DMS153 (cell line): ENCODE data around the gene RNF166.

Experiments
- DNase-seq: peaks from one replicate; lab custom pipeline; 2025; lab: John Stamatoyannopoulos, UW

Gene RNF166

DNA sequence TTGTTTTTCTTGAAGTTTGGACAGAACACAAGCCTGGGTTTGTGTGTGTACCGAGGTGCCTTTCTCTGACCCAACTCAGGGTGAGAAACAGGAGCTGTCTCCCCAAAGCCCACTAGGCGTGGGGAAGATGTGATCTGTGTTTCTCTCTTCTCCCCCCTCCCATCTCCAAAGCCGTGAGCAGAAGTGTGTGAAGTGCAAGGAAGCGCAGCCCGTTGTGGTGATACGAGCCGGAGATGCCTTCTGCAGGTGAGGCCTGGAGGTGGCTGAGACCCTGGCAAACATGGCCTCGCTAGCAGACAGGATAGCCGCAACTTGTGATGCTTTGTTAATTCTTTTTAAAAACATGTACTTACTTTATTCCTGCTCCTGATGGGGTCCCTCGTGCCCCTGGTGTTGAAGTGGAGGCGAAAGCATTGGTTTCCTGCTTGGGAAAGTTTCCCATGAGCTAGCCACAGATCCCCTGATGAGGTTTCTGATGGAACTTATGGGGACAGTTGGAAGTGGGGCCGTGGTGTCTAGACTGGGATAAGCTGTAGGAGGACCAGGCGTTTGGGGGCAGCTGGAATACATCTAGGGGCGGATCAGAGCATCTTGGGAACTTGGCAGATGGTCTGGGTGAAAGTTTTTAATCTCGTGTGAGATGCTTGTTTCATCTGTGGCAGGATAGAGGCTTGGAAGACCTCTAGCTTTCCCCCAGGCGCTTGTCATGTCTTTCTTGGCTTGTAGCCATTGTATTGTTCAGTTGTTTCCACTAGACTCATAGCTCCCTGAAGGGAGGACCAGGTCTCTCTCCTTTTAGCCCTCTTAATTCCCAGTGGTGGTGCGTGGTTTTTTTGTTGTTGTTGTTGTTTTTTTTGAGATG lies 988 bp upstream of the RNF166 start:
- no peak for DNase-seq

DNA sequence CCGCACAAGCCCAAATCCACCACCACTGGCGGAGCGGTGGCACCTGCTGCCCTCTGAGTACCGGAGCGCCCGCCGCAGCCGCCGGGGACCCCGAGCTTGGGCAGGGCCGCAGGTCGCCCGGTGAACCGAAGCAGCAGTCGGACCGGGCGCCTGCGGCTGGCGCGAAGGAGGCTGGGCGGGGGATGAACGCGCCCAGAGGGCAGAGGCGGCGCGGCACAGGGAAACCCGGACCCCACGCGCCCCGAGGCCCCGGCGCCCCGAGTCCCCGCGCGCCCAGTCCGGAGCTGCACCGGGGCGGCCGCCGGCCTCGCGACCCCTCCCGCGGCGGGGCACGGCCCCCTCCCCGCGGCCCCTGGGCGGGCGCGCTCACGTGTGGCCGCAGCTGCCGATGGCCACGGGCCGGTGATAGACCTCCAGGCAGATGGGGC lies 393 bp downstream of the RNF166 start:
- no peak for DNase-seq

DNA sequence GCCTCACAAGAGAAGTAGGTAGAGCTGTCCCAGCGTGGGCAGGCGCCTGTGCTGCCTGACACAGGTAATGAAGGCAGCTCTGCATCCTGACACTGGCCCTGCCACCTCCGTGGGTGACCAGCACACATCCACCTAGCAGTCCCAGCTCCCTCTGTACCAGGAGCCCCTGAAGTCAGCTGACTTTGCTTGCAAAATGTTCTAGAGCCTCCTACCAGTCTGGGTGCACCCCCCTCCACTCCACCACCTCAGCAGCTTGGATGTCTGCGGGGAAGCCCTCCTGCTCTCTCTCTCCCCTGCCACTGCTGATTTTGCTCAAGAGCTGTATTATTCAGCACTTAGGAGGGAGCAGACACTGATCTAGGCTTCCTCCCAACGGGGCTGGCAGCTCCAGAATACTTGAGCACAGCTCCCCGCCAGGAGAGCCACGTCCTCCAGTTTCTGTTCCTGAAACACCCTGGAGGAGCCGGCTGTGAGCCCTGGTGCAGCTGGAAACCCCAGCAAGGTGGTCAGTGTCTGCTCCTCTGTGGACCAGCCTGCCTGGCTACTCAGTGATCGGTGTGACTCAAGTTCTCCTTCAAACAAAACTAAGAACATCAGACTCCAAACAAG lies 1.0 kb downstream of the RNF166 start:
- DNase-seq, result no peak

- DNase-seq, result no peak
These were observed 2.5 kb downstream of the RNF166 start for GRCh38 chr16:88703486-88704309.

DNA sequence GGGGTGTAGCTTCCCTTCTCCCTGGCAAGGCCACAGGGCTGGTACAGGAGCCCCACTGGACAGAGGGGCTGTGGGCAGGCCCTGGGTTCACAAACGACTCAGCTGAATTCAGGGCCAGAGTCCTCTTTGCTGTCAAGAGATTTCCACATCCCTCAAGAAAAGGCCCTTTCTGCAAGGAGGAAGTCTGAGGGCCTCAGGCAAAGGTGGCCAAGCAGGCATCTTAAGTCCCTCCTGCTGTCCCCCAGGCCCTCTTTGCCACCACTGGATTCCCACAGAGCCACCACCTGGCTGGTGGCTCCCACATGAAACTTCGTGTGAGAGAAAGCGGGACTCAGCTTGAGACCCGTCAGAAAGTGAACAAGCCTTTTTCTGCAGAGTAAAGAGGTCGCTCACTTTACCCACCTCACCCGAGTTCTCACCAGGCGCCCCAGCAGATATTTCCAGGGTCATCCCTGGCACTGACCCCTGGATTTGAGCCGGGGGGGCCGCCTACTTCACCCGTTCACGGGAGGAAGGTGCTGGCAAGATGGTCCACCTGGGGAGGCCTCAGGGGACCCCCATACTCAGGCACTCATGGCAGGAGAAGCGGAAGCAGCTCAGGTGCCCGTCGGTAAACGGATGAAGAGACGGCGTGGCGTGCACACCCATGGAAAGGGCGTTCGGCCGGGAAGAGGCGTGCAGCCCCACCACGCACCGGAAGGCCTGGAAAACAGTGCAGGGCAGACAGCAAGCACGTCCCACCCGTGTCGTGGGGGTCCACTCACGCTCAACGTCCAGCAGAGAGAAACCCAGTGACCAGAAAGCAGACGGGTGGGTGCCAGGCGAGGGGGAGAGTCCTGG lies 3.6 kb downstream of the RNF166 start:
- no peak for DNase-seq

DNA sequence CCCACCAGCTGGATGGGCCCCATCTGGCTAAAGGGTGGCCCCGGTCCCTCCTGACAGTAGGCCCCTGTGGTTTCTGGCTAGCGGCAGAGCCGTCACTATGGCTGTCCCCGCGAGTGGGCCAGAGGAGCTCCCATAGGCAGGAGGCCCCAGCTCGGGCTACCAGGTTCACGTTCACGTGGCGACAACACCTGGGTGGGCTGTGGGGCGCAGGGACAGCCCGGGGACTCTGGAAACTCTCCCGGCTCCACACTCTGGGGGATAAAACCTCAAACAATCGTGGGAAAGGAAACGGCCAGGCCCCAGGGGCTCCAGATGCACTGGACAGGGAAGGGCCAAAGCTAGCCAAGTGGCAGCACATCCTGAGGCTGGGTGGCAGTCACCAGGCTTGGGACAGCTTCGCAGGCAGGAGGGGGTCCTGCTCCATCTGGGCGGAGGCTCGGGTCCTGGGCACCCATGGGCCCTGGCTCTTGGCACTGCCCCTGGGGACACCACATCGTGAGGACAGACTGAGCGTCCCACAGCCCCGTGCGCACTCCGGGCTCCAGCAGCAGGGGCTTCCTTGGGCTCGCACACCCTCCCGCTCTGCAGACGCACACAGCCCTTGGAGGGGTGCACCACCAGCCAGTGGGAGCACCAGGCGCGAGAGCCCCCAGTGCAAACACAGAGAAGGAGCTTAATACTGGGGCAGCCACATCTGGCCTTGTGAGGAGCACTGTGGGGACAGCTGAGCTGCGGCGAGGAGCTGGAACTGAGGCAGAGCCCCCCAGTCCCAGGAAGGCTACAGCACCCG lies 4.4 kb downstream of the RNF166 start:
- no peak for DNase-seq

DNA sequence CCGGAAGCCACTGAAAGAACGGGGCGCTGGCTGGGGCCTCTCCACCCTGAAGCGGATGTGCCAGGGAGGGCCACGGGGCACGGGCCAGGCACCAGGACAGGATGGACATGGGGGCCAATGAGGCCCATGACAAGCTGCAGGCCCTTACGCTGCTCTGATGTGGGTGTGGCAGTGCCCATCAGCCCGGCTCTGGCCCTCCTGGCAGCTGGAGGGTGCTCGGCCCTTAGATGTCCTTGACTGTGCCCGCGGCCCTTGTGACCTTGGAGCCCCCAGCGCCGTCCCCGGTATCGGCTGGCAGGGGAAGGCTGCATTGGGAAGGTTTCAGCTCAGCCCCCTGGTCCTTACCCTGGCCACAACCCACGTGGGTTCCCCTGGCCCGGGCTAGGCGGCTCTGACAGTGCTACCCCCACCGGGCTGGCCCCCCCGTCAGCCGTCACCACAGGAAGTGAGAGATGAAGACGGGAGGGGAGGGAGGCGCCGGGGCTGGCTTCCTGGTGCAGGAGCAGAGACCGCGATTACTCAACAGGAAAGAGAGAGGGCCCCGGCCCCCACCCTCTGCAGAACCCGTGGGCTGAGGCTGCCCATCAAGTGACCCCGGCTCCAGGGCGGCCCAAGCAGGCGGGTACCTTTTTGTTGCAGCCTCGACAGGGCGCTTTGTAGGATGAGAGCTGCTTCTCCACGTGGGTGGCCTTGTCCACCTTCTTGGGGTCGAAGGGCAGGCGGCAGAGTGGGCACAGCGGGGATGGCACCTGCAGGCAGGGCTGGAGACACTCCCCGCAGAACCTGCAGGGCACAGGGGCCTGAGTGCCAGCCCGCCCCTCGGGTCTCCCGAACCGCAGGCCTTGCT lies 5.3 kb downstream of the RNF166 start:
- no peak for DNase-seq

GRCh38 chr16:88700322-88700635 lies 5.9 kb downstream of the RNF166 start:
- no peak for DNase-seq

- DNase-seq, result no peak
These were observed 7.0 kb downstream of the RNF166 start for GRCh38 chr16:88699180-88699579.

DNA sequence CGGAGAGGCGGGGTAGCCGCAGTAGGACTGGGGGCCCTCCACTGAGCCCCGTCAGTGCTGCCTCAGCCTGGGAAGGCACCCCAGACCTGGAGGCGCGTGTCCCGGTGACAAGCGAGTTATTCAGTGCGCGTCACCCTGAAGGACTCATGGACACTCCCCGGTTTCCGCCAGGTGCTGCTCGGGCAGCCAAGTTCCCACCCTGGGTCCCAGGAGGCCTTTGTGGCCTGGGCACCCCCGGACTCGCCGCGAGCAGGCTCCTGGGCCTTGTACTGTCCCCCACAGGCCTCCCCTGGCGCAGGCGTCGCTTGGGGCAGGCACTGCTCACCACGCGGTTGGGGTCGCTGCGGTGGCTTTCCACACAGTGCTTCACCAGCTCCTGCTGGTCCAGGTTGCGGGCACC lies 7.6 kb downstream of the RNF166 start:
- no peak for DNase-seq

- DNase-seq, result no peak
These were observed 8.2 kb downstream of the RNF166 start for GRCh38 chr16:88697831-88698615.

- DNase-seq, result no peak
These were observed 8.9 kb downstream of the RNF166 start for GRCh38 chr16:88697116-88697830.

DNA sequence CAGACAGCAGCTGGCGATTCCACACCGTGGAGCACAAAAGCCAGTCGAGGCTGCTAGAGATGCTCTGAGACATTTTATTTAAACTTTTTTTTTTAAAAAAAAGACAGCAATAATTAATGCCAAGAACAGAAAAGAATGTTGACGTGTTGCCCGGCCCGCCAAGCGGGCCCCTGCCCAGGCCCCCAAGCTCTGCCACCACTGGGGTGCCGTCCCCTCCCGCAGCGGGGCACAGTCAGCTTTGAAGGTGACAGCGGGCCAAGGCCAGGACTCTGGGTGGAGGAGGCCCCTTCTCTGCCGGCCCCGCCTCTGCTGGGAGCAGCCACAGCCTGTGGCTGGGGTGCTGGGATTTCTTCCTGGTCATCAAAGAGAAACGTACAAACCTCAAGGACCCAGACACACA lies 9.8 kb downstream of the RNF166 start:
- DNase-seq, result no peak

DNA sequence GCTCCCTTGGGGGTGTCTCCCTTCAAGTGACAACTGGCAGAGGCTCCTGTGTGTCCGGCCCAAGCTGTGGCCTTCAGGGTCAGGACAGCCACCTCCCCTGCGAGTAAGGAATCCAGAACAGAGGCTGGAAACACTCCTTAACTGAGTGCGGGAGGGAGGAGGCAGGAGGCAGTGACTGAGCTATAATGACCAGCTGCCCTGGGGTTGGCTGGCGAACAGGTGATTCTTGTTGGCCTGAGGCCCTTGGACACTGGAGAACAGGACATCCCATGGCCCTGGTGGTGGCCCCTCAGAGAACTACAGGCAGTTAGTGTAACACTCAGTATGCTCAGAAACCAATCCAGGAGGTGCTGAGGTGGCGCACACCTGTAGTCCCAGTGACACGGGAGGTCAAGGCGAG lies 10.5 kb downstream of the RNF166 start:
- DNase-seq, result no peak

DNA sequence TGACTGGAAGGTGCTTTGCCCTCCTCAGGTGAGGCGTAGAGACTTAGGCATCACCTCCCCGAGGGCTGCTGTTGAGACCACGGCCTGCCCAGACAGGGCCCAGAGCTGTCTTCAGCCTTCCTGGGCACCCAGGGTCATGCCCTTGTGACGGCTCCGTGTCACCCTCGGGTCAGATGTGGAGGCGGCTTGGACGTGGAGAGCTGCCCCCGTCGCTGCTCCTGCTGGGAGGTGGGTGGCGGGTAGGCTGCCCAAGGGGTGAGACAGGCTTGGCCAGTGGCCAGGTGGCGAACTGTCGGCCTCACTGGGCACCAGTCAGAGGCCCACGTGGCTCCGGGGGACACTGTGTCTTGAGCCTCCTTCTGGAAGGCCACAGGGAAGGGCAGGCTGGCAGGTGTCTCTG lies 11.0 kb downstream of the RNF166 start:
- DNase-seq, result no peak

GRCh38 chr16:88694221-88695087 lies 11.8 kb downstream of the RNF166 start:
- no peak for DNase-seq

DNA sequence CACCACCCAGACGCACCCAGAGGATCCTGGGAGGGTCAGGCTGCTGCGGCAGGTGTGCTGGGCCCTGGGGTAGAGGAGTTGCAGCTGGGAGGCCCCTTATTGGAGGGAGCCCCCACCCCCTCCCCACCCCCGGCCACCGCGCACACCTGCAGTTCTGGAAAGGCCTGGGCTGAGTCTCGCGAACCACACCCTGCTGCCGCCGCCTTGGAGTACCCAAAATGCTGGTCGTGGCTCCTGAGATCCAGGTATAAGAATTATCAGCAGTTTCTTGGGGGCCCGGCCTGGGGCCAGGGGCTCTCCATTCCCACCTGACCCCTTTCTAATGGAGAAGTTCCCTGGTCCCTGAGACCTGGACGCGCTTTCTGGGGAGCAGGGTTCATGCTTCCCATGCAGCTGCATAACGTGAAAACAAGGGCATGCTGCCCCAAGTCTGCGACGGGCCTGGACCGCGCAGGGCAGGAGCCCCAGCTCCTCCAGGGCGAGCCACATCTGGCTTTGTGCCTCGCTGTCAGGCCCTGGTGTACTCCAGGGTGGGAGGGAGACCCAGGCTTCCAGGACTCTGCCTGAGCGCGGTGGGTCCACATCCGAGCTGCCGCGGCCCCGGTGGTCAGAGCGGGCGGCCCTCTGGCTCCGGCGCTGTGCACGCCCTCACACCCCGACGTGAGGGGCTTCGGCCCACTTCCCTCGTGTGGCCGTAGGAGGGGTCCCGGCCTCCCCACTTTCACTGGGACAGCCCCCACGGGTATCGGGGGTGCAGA lies 12.6 kb downstream of the RNF166 start:
- no peak for DNase-seq
